COLO668 (cell line): ENCODE measurements around the gene FAU.

Source experiments
- DNase-seq: peaks from one replicate; lab custom pipeline; 2025; ENCODE audit not compliant: unreplicated experiment; lab: John Stamatoyannopoulos, UW

The FAU gene

GRCh38 chr11:65108469-65109123, 13.3 kb downstream of the FAU start:
- DNase-seq = no peak

- DNase-seq = no peak
Observed at GRCh38 chr11:65107751-65108468, 14.0 kb downstream of the FAU start.

- no peak for DNase-seq
Observed at GRCh38 chr11:65107078-65107477, 14.9 kb downstream of the FAU start.

- DNase-seq = no peak
Observed at GRCh38 chr11:65104628-65105027, 17.3 kb downstream of the FAU start.

GRCh38 chr11:65103476-65103875, 18.5 kb downstream of the FAU start:
- DNase-seq = no peak

GRCh38 chr11:65102142-65103095, 19.5 kb downstream of the FAU start:
- DNase-seq = no peak

GRCh38 chr11:65100674-65101350, 21.1 kb downstream of the FAU start:
- no peak for DNase-seq

GRCh38 chr11:65096926-65097325, 25.0 kb downstream of the FAU start:
- no peak for DNase-seq

- peak; percentile 93 for DNase-seq
Observed at GRCh38 chr11:65095974-65096806, 25.7 kb downstream of the FAU start, which contains the start of gene VPS51. Gene VPS51, plus strand, starts transcription at chr11:65096214. Its CDS starts 37 bp downstream, at chr11:65096251.

- no peak for DNase-seq
Observed at GRCh38 chr11:65095427-65095826, 26.5 kb downstream of the FAU start.

GRCh38 chr11:65090628-65091027, 31.3 kb downstream of the FAU start:
- DNase-seq = no peak

GRCh38 chr11:65089621-65090020, 32.3 kb downstream of the FAU start:
- DNase-seq = no peak

GRCh38 chr11:65087827-65088226, 34.1 kb downstream of the FAU start:
- DNase-seq = no peak

GRCh38 chr11:65087216-65087615, 34.7 kb downstream of the FAU start:
- DNase-seq = no peak

GRCh38 chr11:65086809-65087208, 35.1 kb downstream of the FAU start:
- no peak for DNase-seq

- no peak for DNase-seq
Observed at GRCh38 chr11:65085446-65085845, 36.5 kb downstream of the FAU start.

- no peak for DNase-seq
Observed at GRCh38 chr11:65084598-65085375, 37.1 kb downstream of the FAU start.

- peak; percentile 95 for DNase-seq
Observed at GRCh38 chr11:65083834-65084597, 37.9 kb downstream of the FAU start, which contains the start of the genes CDCA5 and ZFPL1. Gene CDCA5, minus strand, starts transcription at chr11:65084040. Its CDS starts 62 bp downstream, at chr11:65083978. Gene ZFPL1, plus strand, starts transcription at chr11:65084222. Its CDS starts 477 bp downstream, at chr11:65084699.
